ENCODE data around the gene FGD3.

Gene FGD3

GRCh38 chr9:93061260-93061751, 114.0 kb downstream of the FGD3 start:
- no peaks in the 10 kb centered on the region for H3K9me3 Mint-ChIP-seq
- DNase-seq = no peak
- H3K4me3 Mint-ChIP-seq = peak overlapping the region; percentile 89
- H3K27me3 Mint-ChIP-seq = no peaks in the 10 kb centered on the region
- H3K4me1 Mint-ChIP-seq (ENCODE audit: low read depth) = peaks cover 76% of the 10 kb centered on the region
- peak overlapping the region; percentile 96 for H3K27ac Mint-ChIP-seq
- peaks cover 24% of the 10 kb centered on the region for H3K36me3 Mint-ChIP-seq (ENCODE audit: low read depth)

GRCh38 chr9:93061791-93062763, 114.8 kb downstream of the FGD3 start:
- Mint-ChIP-seq H3K9me3 (no peaks in the 10 kb centered on the region), H3K36me3 (ENCODE audit: low read depth) (peaks cover 28% of the 10 kb centered on the region), H3K4me3 (peak overlapping the region; percentile 89), H3K4me1 (ENCODE audit: low read depth) (peaks cover 82% of the 10 kb centered on the region), H3K27ac (peak overlapping the region; percentile 96), H3K27me3 (no peaks in the 10 kb centered on the region)
- peak; percentile 66 for DNase-seq

GRCh38 chr9:93064392-93065134, 117.2 kb downstream of the FGD3 start:
- peak; percentile 85 for DNase-seq
- H3K4me1 Mint-ChIP-seq (ENCODE audit: low read depth) = peaks cover 95% of the 10 kb centered on the region
- H3K9me3 Mint-ChIP-seq = no peaks in the 10 kb centered on the region
- H3K36me3 Mint-ChIP-seq (ENCODE audit: low read depth) = peaks cover 44% of the 10 kb centered on the region
- peak overlapping the region; percentile 78 for H3K4me3 Mint-ChIP-seq
- H3K27me3 Mint-ChIP-seq = no peaks in the 10 kb centered on the region
- H3K27ac Mint-ChIP-seq = peak overlapping the region; percentile 96

GRCh38 chr9:93065135-93065720, 117.9 kb downstream of the FGD3 start:
- H3K4me1 Mint-ChIP-seq (ENCODE audit: low read depth) = peaks cover 90% of the 10 kb centered on the region
- H3K4me3 Mint-ChIP-seq = peak overlapping the region; percentile 78
- H3K36me3 Mint-ChIP-seq (ENCODE audit: low read depth) = peaks cover 50% of the 10 kb centered on the region
- H3K27me3 Mint-ChIP-seq = no peaks in the 10 kb centered on the region
- no peaks in the 10 kb centered on the region for H3K9me3 Mint-ChIP-seq
- H3K27ac Mint-ChIP-seq = peak overlapping the region; percentile 96
- DNase-seq = no peak

- no peaks in the 10 kb centered on the region for H3K9me3 Mint-ChIP-seq
- H3K4me1 Mint-ChIP-seq (ENCODE audit: low read depth) = peaks cover 87% of the 10 kb centered on the region
- H3K36me3 Mint-ChIP-seq (ENCODE audit: low read depth) = peaks cover 64% of the 10 kb centered on the region
- no peak overlapping the region for H3K4me3 Mint-ChIP-seq
- no peaks in the 10 kb centered on the region for H3K27me3 Mint-ChIP-seq
- H3K27ac Mint-ChIP-seq = peak overlapping the region; percentile 82
- DNase-seq = no peak
Measured at GRCh38 chr9:93066978-93067603, 119.8 kb downstream of the FGD3 start.

- H3K4me3 Mint-ChIP-seq = no peak overlapping the region
- peaks cover 65% of the 10 kb centered on the region for H3K36me3 Mint-ChIP-seq (ENCODE audit: low read depth)
- H3K27me3 Mint-ChIP-seq = no peaks in the 10 kb centered on the region
- no peak for DNase-seq
- H3K4me1 Mint-ChIP-seq (ENCODE audit: low read depth) = peaks cover 86% of the 10 kb centered on the region
- H3K27ac Mint-ChIP-seq = peak overlapping the region; percentile 51
- H3K9me3 Mint-ChIP-seq = no peaks in the 10 kb centered on the region
Measured at GRCh38 chr9:93068956-93069355, 121.6 kb downstream of the FGD3 start.

GRCh38 chr9:93071464-93071863, 124.1 kb downstream of the FGD3 start:
- no peak for DNase-seq
- Mint-ChIP-seq H3K36me3 (ENCODE audit: low read depth) (peaks cover 54% of the 10 kb centered on the region), H3K9me3 (no peaks in the 10 kb centered on the region), H3K4me3 (no peak overlapping the region), H3K4me1 (ENCODE audit: low read depth) (peaks cover 82% of the 10 kb centered on the region), H3K27ac (peak overlapping the region; percentile 76), H3K27me3 (no peaks in the 10 kb centered on the region)

- peaks cover 56% of the 10 kb centered on the region for H3K36me3 Mint-ChIP-seq (ENCODE audit: low read depth)
- peak; percentile 66 for DNase-seq
- H3K4me3 Mint-ChIP-seq = peak overlapping the region; percentile 71
- peaks cover 83% of the 10 kb centered on the region for H3K4me1 Mint-ChIP-seq (ENCODE audit: low read depth)
- H3K9me3 Mint-ChIP-seq = no peaks in the 10 kb centered on the region
- peak overlapping the region; percentile 93 for H3K27ac Mint-ChIP-seq
- no peaks in the 10 kb centered on the region for H3K27me3 Mint-ChIP-seq
Measured at GRCh38 chr9:93072383-93072795, 125.1 kb downstream of the FGD3 start.

GRCh38 chr9:93076101-93076791, 128.9 kb downstream of the FGD3 start:
- no peaks in the 10 kb centered on the region for H3K27me3 Mint-ChIP-seq
- peak overlapping the region; percentile 19 for H3K27ac Mint-ChIP-seq
- H3K36me3 Mint-ChIP-seq (ENCODE audit: low read depth) = peaks cover 53% of the 10 kb centered on the region
- peaks cover 68% of the 10 kb centered on the region for H3K4me1 Mint-ChIP-seq (ENCODE audit: low read depth)
- H3K4me3 Mint-ChIP-seq = no peak overlapping the region
- no peak for DNase-seq
- no peaks in the 10 kb centered on the region for H3K9me3 Mint-ChIP-seq

GRCh38 chr9:93076792-93077128, 129.4 kb downstream of the FGD3 start:
- Mint-ChIP-seq H3K9me3 (no peaks in the 10 kb centered on the region), H3K4me3 (no peak overlapping the region), H3K4me1 (ENCODE audit: low read depth) (peaks cover 68% of the 10 kb centered on the region), H3K36me3 (ENCODE audit: low read depth) (peaks cover 54% of the 10 kb centered on the region), H3K27ac (peak overlapping the region; percentile 19), H3K27me3 (no peaks in the 10 kb centered on the region)
- DNase-seq = no peak

- H3K27me3 Mint-ChIP-seq = no peaks in the 10 kb centered on the region
- no peak overlapping the region for H3K4me3 Mint-ChIP-seq
- H3K9me3 Mint-ChIP-seq = no peaks in the 10 kb centered on the region
- peaks cover 66% of the 10 kb centered on the region for H3K4me1 Mint-ChIP-seq (ENCODE audit: low read depth)
- H3K36me3 Mint-ChIP-seq (ENCODE audit: low read depth) = peaks cover 58% of the 10 kb centered on the region
- H3K27ac Mint-ChIP-seq = peak overlapping the region; percentile 19
- no peak for DNase-seq
Measured at GRCh38 chr9:93077367-93077766, 130.0 kb downstream of the FGD3 start.

GRCh38 chr9:93077811-93078210, 130.5 kb downstream of the FGD3 start:
- no peak for DNase-seq
- Mint-ChIP-seq H3K36me3 (ENCODE audit: low read depth) (peaks cover 57% of the 10 kb centered on the region), H3K4me3 (no peak overlapping the region), H3K27me3 (no peaks in the 10 kb centered on the region), H3K4me1 (ENCODE audit: low read depth) (peaks cover 66% of the 10 kb centered on the region), H3K27ac (peak overlapping the region; percentile 19), H3K9me3 (no peaks in the 10 kb centered on the region)

GRCh38 chr9:93079371-93079770, 132.0 kb downstream of the FGD3 start:
- peak overlapping the region; percentile 75 for H3K27ac Mint-ChIP-seq
- no peaks in the 10 kb centered on the region for H3K27me3 Mint-ChIP-seq
- peaks cover 65% of the 10 kb centered on the region for H3K4me1 Mint-ChIP-seq (ENCODE audit: low read depth)
- peaks cover 4% of the 10 kb centered on the region for H3K9me3 Mint-ChIP-seq
- H3K36me3 Mint-ChIP-seq (ENCODE audit: low read depth) = peaks cover 68% of the 10 kb centered on the region
- H3K4me3 Mint-ChIP-seq = no peak overlapping the region
- DNase-seq = no peak
